ENCODE results near the gene RNF207. TPM values are rescaled to one million over a fixed set of nuclear protein-coding genes. Genes with fewer than 3 reads are reported as not detected.

The RNF207 gene
- total and polyA plus RNA-seq, 2 experiments from 2014 or later = 29.3 to 30.9 TPM

GRCh38 chr1:6210591-6211355, 4.9 kb downstream of the RNF207 start:
- DNase-seq (ENCODE audit: low spot score) = no peak

GRCh38 chr1:6211731-6212130, 5.8 kb downstream of the RNF207 start:
- Histone ChIP-seq H4K20me1 (ENCODE audit: insufficient read depth, poor library complexity, severe bottlenecking) (no peaks in the 10 kb centered on the region), H3K79me2 (peaks cover 2% of the 10 kb centered on the region), H3K9me2 (replicated peaks; ENCODE audit: insufficient read depth) (no peaks in the 10 kb centered on the region), H3K4me2 (no peak overlapping the region), H3K27me3 (no peaks in the 10 kb centered on the region), H3K36me3 (replicated peaks; ENCODE audit: insufficient read depth, low read depth) (no peaks in the 10 kb centered on the region), H3K27ac (no peak overlapping the region), H3K9me3 (ENCODE audit: low read depth) (no peaks in the 10 kb centered on the region), H3K4me3 (no peak overlapping the region), H3K4me1 (ENCODE audit: insufficient read depth) (peaks cover 18% of the 10 kb centered on the region), H2AFZ (no peak overlapping the region)
- TF ChIP-seq EZH2phosphoT487 (IDR thresholded peaks at IDR 0.05; ENCODE audit: low read depth, severe bottlenecking, unreplicated experiment) (no peak), EZH2 (IDR thresholded peaks at IDR 0.05; ENCODE audit: borderline replicate concordance) (no peak), CTCF (IDR thresholded peaks at IDR 0.05; ENCODE audit: poor library complexity) (no peak)
- no peak for DNase-seq (ENCODE audit: low spot score)
- WGBS (ENCODE audit: low lambda C conversion rate, missing lambda C conversion rate) = 93% methylated on average over 16 of the region's 16 CpGs

More at GRCh38 chr1:6210591-6211355, 4.9 kb downstream of the RNF207 start:
- Histone ChIP-seq H3K36me3 (replicated peaks; ENCODE audit: insufficient read depth, low read depth) (no peaks in the 10 kb centered on the region), H3K27me3 (no peaks in the 10 kb centered on the region), H3K4me2 (no peak overlapping the region), H4K20me1 (ENCODE audit: insufficient read depth, poor library complexity, severe bottlenecking) (no peaks in the 10 kb centered on the region), H3K9me3 (ENCODE audit: low read depth) (no peaks in the 10 kb centered on the region), H2AFZ (no peak overlapping the region), H3K27ac (no peak overlapping the region), H3K4me3 (no peak overlapping the region), H3K79me2 (peaks cover 6% of the 10 kb centered on the region), H3K4me1 (ENCODE audit: insufficient read depth) (peaks cover 24% of the 10 kb centered on the region), H3K9me2 (replicated peaks; ENCODE audit: insufficient read depth) (no peaks in the 10 kb centered on the region)
- WGBS (ENCODE audit: low lambda C conversion rate, missing lambda C conversion rate) = 93% methylated on average over 26 of the region's 29 CpGs
- TF ChIP-seq CTCF (IDR thresholded peaks at IDR 0.05; ENCODE audit: poor library complexity) (no peak), EZH2phosphoT487 (IDR thresholded peaks at IDR 0.05; ENCODE audit: low read depth, severe bottlenecking, unreplicated experiment) (no peak), EZH2 (IDR thresholded peaks at IDR 0.05; ENCODE audit: borderline replicate concordance) (no peak)

GRCh38 chr1:6212193-6212959, 6.5 kb downstream of the RNF207 start:
- H3K79me2 ChIP-seq = no peaks in the 10 kb centered on the region
- no peak overlapping the region for H2AFZ ChIP-seq
- 89% methylated on average over 20 of the region's 20 CpGs for WGBS (ENCODE audit: low lambda C conversion rate, missing lambda C conversion rate)
- TF ChIP-seq CTCF (IDR thresholded peaks at IDR 0.05; ENCODE audit: poor library complexity) (no peak), EZH2phosphoT487 (IDR thresholded peaks at IDR 0.05; ENCODE audit: low read depth, severe bottlenecking, unreplicated experiment) (no peak), EZH2 (IDR thresholded peaks at IDR 0.05; ENCODE audit: borderline replicate concordance) (no peak)
- H3K27me3 ChIP-seq = no peaks in the 10 kb centered on the region
- H3K36me3 ChIP-seq (replicated peaks; ENCODE audit: insufficient read depth, low read depth) = no peaks in the 10 kb centered on the region
- no peak overlapping the region for H3K4me2 ChIP-seq
- H3K9me2 ChIP-seq (replicated peaks; ENCODE audit: insufficient read depth) = no peaks in the 10 kb centered on the region
- H3K4me3 ChIP-seq = no peak overlapping the region
- no peak for DNase-seq (ENCODE audit: low spot score)
- no peak overlapping the region for H3K27ac ChIP-seq
- H4K20me1 ChIP-seq (ENCODE audit: insufficient read depth, poor library complexity, severe bottlenecking) = no peaks in the 10 kb centered on the region
- peaks cover 14% of the 10 kb centered on the region for H3K4me1 ChIP-seq (ENCODE audit: insufficient read depth)
- no peaks in the 10 kb centered on the region for H3K9me3 ChIP-seq (ENCODE audit: low read depth)
